ENCODE measurements around the gene PM20D2. TPM values are rescaled to one million over a fixed set of nuclear protein-coding genes. Genes with fewer than 3 reads are reported as not detected.

Gene PM20D2
- total RNA-seq, 1 experiment from 2014 or later: 26.8 TPM

GRCh38 chr6:89173634-89174033, 27.8 kb downstream of the PM20D2 start:
- no peaks in the 10 kb centered on the region for H3K9me3 ChIP-seq
- Mint-ChIP-seq H3K36me3 (ENCODE audit: insufficient read depth, unreplicated experiment) (no peaks in the 10 kb centered on the region), H3K27me3 (ENCODE audit: insufficient read depth, unreplicated experiment) (peaks cover under 1% of the 10 kb centered on the region), H3K9me3 (ENCODE audit: unreplicated experiment) (no peaks in the 10 kb centered on the region), H3K4me1 (ENCODE audit: low read depth, unreplicated experiment) (no peaks in the 10 kb centered on the region), H3K27ac (ENCODE audit: unreplicated experiment) (no peak overlapping the region), H3K4me3 (ENCODE audit: unreplicated experiment) (no peak overlapping the region)
- H3K4me3 ChIP-seq (ENCODE audit: low read depth, low read length): no peak overlapping the region
- no peaks in the 10 kb centered on the region for H3K27me3 ChIP-seq (replicated peaks; ENCODE audit: control insufficient read depth, insufficient read depth, low read length)
- POLR2A ChIA-PET: no interaction called here
- no peak for DNase-seq
- intact Hi-C loops (cut with micrococcal nuclease; ENCODE audit: unreplicated experiment): no loop called here
- no TSS peak for BruUV-seq (replicated peaks)
- no peaks in the 10 kb centered on the region for H3K4me1 ChIP-seq
- CTCF ChIA-PET: no interaction called here
- no peaks in the 10 kb centered on the region for H3K36me3 ChIP-seq (ENCODE audit: control insufficient read depth, insufficient read depth, low read length)
- no peak for TF ChIP-seq CTCF (IDR thresholded peaks at IDR 0.05; ENCODE audit: insufficient read depth in 1 of 2, low read depth in 1 of 2, low read length in 1 of 2, severe bottlenecking in 1 of 2, unreplicated experiment in 1 of 2)

- intact Hi-C loops (cut with micrococcal nuclease; ENCODE audit: unreplicated experiment): no loop called here
- TF ChIP-seq CTCF (IDR thresholded peaks at IDR 0.05; ENCODE audit: insufficient read depth in 1 of 2, low read depth in 1 of 2, low read length in 1 of 2, severe bottlenecking in 1 of 2, unreplicated experiment in 1 of 2): no peak
- no peaks in the 10 kb centered on the region for H3K27me3 ChIP-seq (replicated peaks; ENCODE audit: control insufficient read depth, insufficient read depth, low read length)
- no peaks in the 10 kb centered on the region for H3K9me3 ChIP-seq
- BruUV-seq (replicated peaks): no TSS peak
- H3K4me3 Mint-ChIP-seq (ENCODE audit: unreplicated experiment): no peak overlapping the region
- H3K4me1 Mint-ChIP-seq (ENCODE audit: low read depth, unreplicated experiment): no peaks in the 10 kb centered on the region
- peaks cover 12% of the 10 kb centered on the region for H3K27me3 Mint-ChIP-seq (ENCODE audit: insufficient read depth, unreplicated experiment)
- no peaks in the 10 kb centered on the region for H3K36me3 Mint-ChIP-seq (ENCODE audit: insufficient read depth, unreplicated experiment)
- no peak overlapping the region for H3K27ac Mint-ChIP-seq (ENCODE audit: unreplicated experiment)
- DNase-seq: no peak
- H3K4me1 ChIP-seq: no peaks in the 10 kb centered on the region
- CTCF ChIA-PET: no interaction called here
- no peaks in the 10 kb centered on the region for H3K36me3 ChIP-seq (ENCODE audit: control insufficient read depth, insufficient read depth, low read length)
- no peaks in the 10 kb centered on the region for H3K9me3 Mint-ChIP-seq (ENCODE audit: unreplicated experiment)
- POLR2A ChIA-PET: no interaction called here
- no peak overlapping the region for H3K4me3 ChIP-seq (ENCODE audit: low read depth, low read length)
Observed at GRCh38 chr6:89180112-89180511, 34.3 kb downstream of the PM20D2 start.

- intact Hi-C loops (cut with micrococcal nuclease; ENCODE audit: unreplicated experiment): no loop called here
- H3K9me3 ChIP-seq: no peaks in the 10 kb centered on the region
- CTCF ChIA-PET: no interaction called here
- no peak overlapping the region for H3K4me3 ChIP-seq (ENCODE audit: low read depth, low read length)
- no peak for TF ChIP-seq CTCF (IDR thresholded peaks at IDR 0.05; ENCODE audit: insufficient read depth in 1 of 2, low read depth in 1 of 2, low read length in 1 of 2, severe bottlenecking in 1 of 2, unreplicated experiment in 1 of 2)
- H3K27me3 Mint-ChIP-seq (ENCODE audit: insufficient read depth, unreplicated experiment): peaks cover 12% of the 10 kb centered on the region
- no TSS peak for BruUV-seq (replicated peaks)
- no peak overlapping the region for H3K27ac Mint-ChIP-seq (ENCODE audit: unreplicated experiment)
- H3K9me3 Mint-ChIP-seq (ENCODE audit: unreplicated experiment): no peaks in the 10 kb centered on the region
- H3K27me3 ChIP-seq (replicated peaks; ENCODE audit: control insufficient read depth, insufficient read depth, low read length): no peaks in the 10 kb centered on the region
- H3K4me3 Mint-ChIP-seq (ENCODE audit: unreplicated experiment): no peak overlapping the region
- no peaks in the 10 kb centered on the region for H3K4me1 ChIP-seq
- POLR2A ChIA-PET: no interaction called here
- H3K4me1 Mint-ChIP-seq (ENCODE audit: low read depth, unreplicated experiment): no peaks in the 10 kb centered on the region
- no peak for DNase-seq
- no peaks in the 10 kb centered on the region for H3K36me3 ChIP-seq (ENCODE audit: control insufficient read depth, insufficient read depth, low read length)
- H3K36me3 Mint-ChIP-seq (ENCODE audit: insufficient read depth, unreplicated experiment): no peaks in the 10 kb centered on the region
Observed at GRCh38 chr6:89180971-89181370, 35.1 kb downstream of the PM20D2 start.
